Hematopoietic multipotent progenitor cell (in vitro differentiated cells): ENCODE data around the gene ABCC12. TPM values are rescaled to one million over a fixed set of nuclear protein-coding genes. Genes with fewer than 3 reads are reported as not detected.
"Not testable (repeated sequence)": the region's sequence is repeated elsewhere in the genome, so short reads cannot be mapped to it uniquely, and the experiment has no call there.

Experiments used
- DNase-seq, 3 donors: peaks; one replicate each; pipeline ENCODE4 v3.0.0-alpha.2; 2011 to 2015; ENCODE audit warnings: low read depth in 2 of 3, low spot score in 2 of 3
- total RNA-seq: library from RNA; depleted of rRNA; stranded (reverse); fragments of >200 nt; gene quantifications from one replicate; pipeline ENCODE4 v1.2.3, GENCODE V29; 2012

ABCC12 gene
- total RNA-seq, 1 donor = not detected

DNA sequence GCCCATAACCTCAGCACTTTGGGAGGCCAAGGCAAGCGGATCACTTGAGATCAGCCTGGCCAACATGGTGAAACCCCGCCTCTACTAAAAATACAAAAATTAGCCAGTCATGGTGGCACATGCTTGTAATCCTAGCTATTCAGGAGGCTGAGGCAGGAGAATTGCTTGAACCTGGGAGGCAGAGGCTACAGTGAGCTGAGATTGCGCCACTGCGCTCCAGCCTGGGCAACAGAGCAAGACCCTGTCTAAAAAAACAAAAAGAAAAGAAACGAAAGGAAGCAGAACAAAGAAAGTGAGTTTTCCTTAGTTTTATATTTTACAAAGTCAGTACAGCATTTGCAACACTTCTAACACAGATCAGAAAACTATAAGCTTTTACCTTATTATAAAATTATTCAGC lies 10.8 kb upstream of the ABCC12 start:
- not testable (repeated sequence) for DNase-seq

DNA sequence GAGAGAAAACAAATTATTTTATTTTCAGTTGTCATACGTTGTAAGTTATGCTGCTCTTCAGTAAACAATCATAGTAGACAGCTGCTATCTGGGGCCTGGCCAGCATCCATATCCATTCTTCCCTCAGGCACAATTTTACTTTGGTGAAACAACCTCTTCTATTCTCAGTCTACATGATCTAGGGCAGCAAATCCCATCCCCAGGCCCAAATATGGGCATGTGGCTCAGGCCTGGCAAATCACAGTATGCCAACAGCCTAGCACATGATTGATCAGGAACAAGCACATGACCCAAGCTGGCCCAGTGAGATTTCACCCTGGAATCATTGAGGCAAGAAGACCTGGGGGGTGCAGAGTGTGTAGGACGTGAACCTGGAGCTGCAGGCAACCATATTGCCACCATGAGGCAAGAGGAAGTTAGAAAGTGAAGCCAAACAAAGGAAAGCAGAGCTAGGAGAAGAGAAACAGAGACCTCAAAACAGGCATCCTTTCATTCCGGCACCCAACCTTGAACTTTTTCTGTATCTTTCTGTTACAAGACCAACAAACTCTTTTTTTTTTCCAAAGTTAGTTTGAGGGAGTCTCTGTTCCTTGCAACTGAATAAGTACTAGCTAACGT lies 10.3 kb upstream of the ABCC12 start:
- DNase-seq = no peak

GRCh38 chr16:48164907-48165715 lies 9.3 kb upstream of the ABCC12 start:
- DNase-seq = peak; percentile 34 to 58 (median 40)

- no peak for DNase-seq
Observed at GRCh38 chr16:48162839-48163410, 7.1 kb upstream of the ABCC12 start.

- no peak for DNase-seq
Observed at GRCh38 chr16:48161906-48162305, 6.1 kb upstream of the ABCC12 start.

DNA sequence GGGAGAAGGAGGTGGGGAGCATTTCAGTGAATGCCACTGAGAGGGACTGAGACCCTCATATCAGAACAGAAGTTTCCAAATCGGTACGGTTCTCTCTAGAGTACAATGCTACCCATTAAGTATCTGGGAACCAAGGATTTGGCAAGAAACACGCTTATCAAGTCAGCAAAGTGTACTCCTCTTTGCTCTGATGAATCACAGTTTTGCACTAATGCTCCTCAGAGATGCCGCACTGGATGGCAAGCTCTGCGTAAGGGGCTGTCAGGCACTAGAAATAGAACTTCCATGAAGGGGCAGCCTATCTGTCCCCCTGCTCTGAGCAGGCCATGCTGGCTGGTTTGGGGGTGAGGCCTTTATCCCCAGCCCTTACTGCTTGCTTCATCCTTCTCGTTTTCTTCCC lies 4.8 kb upstream of the ABCC12 start:
- DNase-seq = no peak

GRCh38 chr16:48158296-48158695 lies 2.5 kb upstream of the ABCC12 start:
- DNase-seq = peak in 2 of 3 donors; percentile 42

DNA sequence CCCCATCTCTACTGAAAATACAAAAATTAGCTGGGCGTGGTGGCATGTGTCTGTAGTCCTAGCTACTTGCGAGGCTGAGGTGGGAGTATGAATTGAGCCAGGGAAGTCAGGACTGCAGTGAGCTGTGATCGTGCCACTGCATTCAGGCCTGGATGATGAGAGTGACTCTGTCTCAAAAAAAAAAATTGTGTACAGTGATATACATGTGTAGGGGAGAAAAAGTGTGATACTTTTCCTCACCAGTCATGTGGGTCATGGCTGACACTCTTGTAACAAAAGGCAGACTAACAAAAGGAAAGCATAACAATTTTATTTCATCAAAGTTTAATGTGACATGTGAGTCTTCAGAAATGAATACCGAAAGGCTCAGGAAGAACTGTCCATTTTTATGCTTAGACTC lies 2.0 kb upstream of the ABCC12 start:
- no peak for DNase-seq

DNA sequence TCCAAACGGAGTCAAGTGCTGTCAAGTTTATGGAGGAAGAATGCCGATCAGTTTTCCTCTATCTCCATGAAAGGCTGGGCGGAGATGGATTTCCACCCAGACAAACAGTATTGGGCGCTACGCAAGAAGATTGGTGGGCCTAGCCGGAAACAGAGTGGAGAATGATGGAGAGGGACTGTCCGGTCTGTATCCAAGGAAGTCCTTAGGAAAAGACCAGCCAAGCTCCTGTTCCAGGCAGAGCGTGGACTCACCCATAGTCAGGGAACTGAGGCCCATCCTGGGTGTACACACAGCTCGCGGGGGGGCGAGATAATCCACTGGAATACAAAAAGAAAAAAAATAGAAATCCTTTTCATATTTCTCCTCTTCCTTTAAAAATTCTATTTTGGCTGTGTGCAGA lies 1.5 kb upstream of the ABCC12 start:
- DNase-seq = no peak

DNA sequence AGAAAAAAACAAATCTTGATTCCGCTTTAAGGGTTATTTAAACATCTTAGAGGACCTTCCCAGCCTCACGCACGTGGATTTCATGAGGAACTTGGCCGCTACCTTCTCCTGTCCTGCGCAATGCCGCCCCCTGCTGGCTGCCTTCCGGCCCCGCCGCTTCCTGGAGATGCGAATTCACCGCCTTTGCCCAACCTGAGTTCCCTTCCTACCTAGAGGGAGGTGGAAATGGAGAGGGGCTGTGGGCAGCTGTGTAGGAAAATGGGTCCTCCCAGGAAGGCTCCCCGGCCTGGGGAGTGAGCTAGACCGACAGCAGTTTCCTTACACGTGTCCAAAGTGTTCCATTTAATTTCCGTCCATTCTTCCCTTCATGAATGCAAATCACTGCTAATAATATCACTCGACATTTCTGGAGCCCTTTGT lies 1.0 kb upstream of the ABCC12 start:
- DNase-seq = peak; percentile 51 to 82 (median 65)

DNA sequence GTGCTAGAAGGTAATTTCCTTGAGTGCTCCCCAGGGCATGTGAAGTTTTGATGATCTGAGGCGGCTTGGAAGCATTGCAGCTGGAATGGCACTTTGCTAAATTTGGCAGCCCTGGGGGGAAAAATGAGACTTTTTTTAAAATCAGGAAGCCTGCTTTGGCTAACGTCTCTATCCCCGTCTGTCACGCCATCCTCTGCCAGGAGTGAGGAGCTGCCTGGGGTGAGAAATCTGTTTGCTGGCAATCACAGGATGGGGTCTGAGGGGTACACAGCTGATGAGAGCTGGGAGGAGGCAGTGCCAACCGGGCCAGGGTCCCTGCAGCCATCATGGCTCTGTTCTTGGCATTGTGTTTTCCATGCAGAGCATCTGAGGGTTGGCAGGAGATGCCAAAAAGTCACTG lies 2.0 kb downstream of the ABCC12 start:
- no peak for DNase-seq

DNA sequence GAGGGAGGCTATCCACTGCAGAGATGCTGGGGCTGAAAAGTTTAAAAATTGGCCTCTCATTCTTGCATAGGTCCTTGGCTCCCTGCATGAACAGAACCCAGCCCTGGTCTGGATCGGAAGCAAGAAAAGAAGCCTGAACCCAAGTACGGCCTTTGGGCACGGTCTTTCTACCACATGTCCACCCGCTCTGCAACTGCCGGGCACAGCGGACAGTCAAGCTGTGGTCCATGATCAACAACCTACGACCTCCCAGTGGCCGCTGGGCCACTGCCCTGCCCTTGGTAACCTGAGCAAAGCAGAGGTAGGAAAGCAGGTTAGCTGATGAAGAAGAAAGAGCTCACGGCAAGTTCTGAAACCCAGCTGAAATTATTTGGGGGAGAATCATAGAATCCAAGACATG lies 3.6 kb downstream of the ABCC12 start:
- DNase-seq = no peak

DNA sequence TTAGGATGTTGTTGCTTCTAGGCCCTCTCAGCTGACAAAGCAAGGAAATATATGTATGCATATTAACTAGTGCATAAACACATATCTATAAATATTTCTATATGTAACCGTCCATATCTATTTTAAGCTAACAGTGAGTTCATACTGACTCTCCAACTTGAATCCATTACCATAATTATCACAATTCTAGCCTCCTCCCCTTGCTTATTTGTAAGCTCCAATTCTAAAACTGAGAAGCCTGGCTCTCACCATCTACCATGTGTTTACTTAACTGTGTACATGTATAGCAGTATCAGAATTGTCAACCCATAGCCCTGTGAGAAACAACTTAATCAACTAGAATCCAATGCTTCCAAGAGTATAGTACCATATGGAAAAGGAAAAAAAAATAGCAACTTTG lies 5.1 kb downstream of the ABCC12 start:
- DNase-seq = no peak

GRCh38 chr16:48146710-48147109 lies 9.1 kb downstream of the ABCC12 start:
- DNase-seq = no peak

DNA sequence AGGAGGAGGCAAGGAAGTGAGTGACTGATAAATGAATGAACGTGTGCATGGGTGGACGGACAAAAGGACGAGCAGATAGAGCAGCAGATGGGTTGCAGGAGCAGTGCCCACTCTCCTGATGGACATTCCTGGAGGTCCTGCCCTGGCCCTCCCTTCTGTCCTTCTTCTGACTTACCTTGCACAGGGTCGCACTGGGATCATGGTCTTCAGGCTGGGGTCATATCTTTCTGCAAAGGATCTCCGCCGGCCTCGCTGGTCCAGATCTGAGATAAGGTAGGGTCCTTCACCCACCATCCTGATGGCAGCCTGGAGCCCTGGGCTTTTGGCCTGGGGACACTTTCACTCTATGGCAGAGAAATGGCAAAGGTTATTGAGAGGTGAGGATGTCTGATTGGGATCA lies 9.7 kb downstream of the ABCC12 start:
- DNase-seq = no peak

GRCh38 chr16:48143812-48144368 lies 11.9 kb downstream of the ABCC12 start:
- no peak for DNase-seq

DNA sequence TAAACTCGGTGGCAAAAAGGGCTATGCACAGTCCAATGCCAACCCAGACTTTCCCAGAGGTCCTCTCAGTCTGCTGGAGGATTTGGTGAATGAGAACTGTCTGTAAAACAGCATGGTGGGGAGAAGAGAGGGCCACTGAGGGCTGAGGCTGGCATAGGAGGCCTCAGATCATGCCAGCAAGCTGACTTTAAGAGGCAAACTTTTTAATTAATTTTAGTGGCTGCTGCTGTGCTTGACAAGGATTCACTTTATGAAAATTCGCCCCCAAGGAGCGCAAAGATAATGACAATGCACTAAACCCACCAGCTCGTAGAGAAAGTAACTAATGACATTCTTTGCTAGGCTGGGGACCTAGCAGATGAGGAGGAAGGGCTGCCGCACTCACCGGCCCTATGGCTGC lies 15.0 kb downstream of the ABCC12 start:
- no peak for DNase-seq

- DNase-seq = no peak
Observed at GRCh38 chr16:48139517-48139916, 16.3 kb downstream of the ABCC12 start.

DNA sequence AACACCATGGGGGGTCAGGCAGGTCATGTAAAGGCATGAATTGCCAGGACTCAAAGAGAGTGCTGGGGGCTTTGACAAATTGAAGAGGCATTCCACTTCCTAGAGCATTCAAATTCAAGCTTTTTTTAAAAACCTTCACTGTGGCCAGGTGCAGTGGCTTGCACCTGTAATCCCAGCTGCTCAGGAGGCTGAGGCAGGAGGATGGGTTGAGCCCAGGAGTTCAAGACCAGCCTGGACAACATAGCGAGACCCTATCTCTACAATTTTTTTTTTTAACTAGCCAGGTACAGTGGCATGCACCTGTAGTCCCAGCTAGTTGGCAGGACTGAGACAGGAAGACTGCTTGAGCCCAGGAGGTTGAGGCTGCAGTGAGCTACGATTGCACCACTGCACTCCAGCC lies 17.2 kb downstream of the ABCC12 start:
- DNase-seq = no peak

DNA sequence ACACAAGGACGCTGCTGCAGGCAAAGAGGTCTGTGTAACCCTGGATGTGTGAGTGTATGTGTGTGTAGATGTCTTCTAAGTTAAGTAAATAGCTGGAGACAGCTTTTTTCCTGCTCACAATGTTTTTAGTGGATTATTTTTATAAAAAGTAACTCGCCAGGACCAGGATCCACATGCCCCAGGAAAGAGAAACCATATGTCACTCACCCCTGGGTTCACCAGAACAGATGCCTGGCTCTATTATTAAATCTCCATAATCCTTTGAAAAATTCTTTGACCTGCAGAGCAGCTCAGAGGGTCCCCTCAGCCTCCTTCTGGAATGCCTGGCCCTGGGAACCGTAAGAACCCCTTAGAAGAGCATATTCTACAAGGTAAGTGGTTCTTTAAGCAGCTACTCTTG lies 18.0 kb downstream of the ABCC12 start:
- no peak for DNase-seq

DNA sequence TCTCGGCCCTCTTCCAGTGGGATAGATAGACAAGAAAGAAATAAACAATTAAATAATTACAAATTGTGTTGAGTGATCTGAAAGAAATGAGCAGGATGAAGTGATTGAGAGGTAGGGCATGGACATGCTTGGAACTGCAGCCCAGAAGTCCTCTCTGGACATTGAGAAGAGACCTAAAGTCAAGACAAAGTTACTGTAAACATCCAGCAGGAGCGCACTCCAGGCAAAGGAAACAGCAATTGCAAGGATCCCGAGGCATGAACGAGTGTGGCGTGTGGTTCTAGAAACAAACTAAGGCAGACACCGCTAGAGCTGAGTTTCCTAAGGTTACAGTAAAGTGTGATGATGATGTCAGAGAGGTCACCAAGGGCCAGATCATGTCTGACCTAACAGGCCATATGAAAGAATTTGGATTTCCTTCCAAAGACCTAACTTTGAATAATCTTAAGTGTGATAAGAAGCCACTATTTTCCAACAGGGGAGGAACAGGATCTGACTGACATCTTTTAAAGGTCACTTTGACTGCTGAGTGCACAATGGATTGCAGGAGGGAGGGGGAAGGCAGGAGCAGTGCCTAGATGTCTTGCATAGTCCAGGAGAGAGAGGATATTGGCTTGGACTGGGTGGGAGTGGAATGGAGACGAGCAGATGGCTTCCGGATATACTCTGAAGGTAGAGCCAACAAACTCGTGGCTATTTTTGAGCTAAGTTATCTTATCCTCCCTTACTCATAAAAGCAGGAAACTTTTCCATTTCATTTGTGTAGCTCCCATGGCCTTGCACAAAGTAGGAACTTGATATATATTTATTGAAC lies 19.0 kb downstream of the ABCC12 start:
- no peak for DNase-seq
